SK-N-SH (cell line): Measurements from ENCODE around the gene ZNF732.
"Not testable (repeated sequence)": the region's sequence is repeated elsewhere in the genome, so short reads cannot be mapped to it uniquely, and the experiment has no call there.

ENCODE experiments used
- MXI1 ChIP-seq: IDR thresholded peaks from 2 replicates; pipeline ENCODE4 v1.6.1; 2012; ENCODE audit warnings: mild to moderate bottlenecking, low read depth, low read length, improper control_type of control experiment
- NRF1 ChIP-seq: IDR thresholded peaks from 2 replicates; pipeline ENCODE4 v1.6.1; 2012; ENCODE audit warnings: low read depth, mild to moderate bottlenecking, low read length
- SMC3 ChIP-seq: IDR thresholded peaks from 2 replicates; pipeline ENCODE4 v1.6.1; 2012; ENCODE audit warnings: low read depth, low read length, improper control_type of control experiment
- YY1 ChIP-seq: IDR thresholded peaks from 2 replicates; pipeline ENCODE4 v1.4.0; 2012; ENCODE audit warnings: low read depth, mild to moderate bottlenecking
- TF ChIP-seq, protein P1 (sequence below): fragments of 200-600 bp; sonication (generic); IDR thresholded peaks from 2 replicates; pipeline ENCODE4 v1.6.1; 2017; ENCODE audit warnings: antibody characterized with exemption, mild to moderate bottlenecking, moderate library complexity
- TF ChIP-seq, protein P2 (sequence below): IDR thresholded peaks from 2 replicates; pipeline ENCODE4 v1.4.0; 2012; ENCODE audit warnings: low read depth

DNA sequence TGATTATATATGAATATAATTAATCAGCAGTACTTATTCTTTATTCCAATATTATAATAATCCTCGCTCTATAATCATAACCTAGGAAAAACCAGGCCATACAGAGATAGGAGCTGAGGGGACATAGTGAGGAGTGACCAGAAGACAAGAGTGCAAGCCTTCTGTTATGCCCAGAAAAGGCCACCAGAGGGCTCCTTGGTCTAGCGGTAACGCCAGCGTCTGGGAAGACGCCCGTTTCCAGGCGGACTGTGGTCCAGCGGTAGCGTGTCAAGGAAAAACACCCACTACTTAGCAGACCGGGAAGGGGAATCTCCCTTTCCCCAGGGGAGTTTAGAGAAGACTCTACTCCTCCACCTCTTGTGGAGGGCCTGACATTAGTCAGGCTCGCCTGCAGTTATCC, 46.0 kb downstream of the ZNF732 start:
- not testable (repeated sequence) for TF ChIP-seq MXI1, NRF1, YY1, SMC3
- TF ChIP-seq, protein P1, sequence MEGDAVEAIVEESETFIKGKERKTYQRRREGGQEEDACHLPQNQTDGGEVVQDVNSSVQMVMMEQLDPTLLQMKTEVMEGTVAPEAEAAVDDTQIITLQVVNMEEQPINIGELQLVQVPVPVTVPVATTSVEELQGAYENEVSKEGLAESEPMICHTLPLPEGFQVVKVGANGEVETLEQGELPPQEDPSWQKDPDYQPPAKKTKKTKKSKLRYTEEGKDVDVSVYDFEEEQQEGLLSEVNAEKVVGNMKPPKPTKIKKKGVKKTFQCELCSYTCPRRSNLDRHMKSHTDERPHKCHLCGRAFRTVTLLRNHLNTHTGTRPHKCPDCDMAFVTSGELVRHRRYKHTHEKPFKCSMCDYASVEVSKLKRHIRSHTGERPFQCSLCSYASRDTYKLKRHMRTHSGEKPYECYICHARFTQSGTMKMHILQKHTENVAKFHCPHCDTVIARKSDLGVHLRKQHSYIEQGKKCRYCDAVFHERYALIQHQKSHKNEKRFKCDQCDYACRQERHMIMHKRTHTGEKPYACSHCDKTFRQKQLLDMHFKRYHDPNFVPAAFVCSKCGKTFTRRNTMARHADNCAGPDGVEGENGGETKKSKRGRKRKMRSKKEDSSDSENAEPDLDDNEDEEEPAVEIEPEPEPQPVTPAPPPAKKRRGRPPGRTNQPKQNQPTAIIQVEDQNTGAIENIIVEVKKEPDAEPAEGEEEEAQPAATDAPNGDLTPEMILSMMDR = peak; percentile 25; the same call in 1 of the 2 replicates
- TF ChIP-seq, protein P2, sequence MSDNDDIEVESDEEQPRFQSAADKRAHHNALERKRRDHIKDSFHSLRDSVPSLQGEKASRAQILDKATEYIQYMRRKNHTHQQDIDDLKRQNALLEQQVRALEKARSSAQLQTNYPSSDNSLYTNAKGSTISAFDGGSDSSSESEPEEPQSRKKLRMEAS = not testable (repeated sequence)
